IMR-90 (cell line): ENCODE measurements around the gene UQCRQ. TPM values are rescaled to one million over a fixed set of nuclear protein-coding genes. Genes with fewer than 3 reads are reported as not detected.

Source experiments
- ATAC-seq: fragments of 200-7000 bp; cut with Tn5 transposase; 2 replicates; pipeline ENCODE4 v1.9.1; 2020; ENCODE audit warnings: low read depth, mild to moderate bottlenecking, moderate library complexity
- BruUV-seq: library from RNA; stranded (reverse); fragments of 400-500 nt; replicated peaks from 2 replicates; lab custom pipeline; 2021; lab: Mats Ljungman, UMichigan
- CTCF ChIA-PET: fragments of 300-600 bp; formaldehyde crosslinking; extraction: SDS; loops from one replicate; lab custom pipeline; 2021; ENCODE audit warnings: antibody characterized with exemption; lab: Yijun Ruan, JAX
- POLR2A ChIA-PET: fragments of 300-600 bp; sonication (Branson Sonifier 250); formaldehyde crosslinking; loops from one replicate; lab custom pipeline; 2022; ENCODE audit warnings: antibody characterized with exemption; ENCODE audit not compliant: unreplicated experiment; lab: Charles Lee
- DNase-seq: peaks from one replicate; pipeline ENCODE4 v3.0.0; 2013
- H2AFZ ChIP-seq: replicated peaks from 2 replicates; pipeline ENCODE3; 2013; ENCODE audit warnings: low read length, mild to moderate bottlenecking; ENCODE audit not compliant: poor library complexity
- H2AK5ac ChIP-seq: 2 replicates; pipeline ENCODE4 v1.6.1; 2013; ENCODE audit warnings: low read depth, low read length, inconsistent platforms
- H2AK9ac ChIP-seq: replicated peaks from 2 replicates; pipeline ENCODE3; 2013; ENCODE audit warnings: mild to moderate bottlenecking, low read depth, low read length, moderate library complexity; ENCODE audit not compliant: poor library complexity
- H2BK120ac ChIP-seq: 2 replicates; pipeline ENCODE4 v1.6.1; 2013; ENCODE audit warnings: low read depth, low read length, inconsistent platforms
- H2BK15ac ChIP-seq: 3 replicates; pipeline ENCODE4 v1.6.1; 2013; ENCODE audit warnings: low read depth, low read length, inconsistent platforms
- H2BK20ac ChIP-seq: 2 replicates; pipeline ENCODE4 v1.6.1; 2013; ENCODE audit warnings: low read depth, mild to moderate bottlenecking, inconsistent platforms, low read length, moderate library complexity
- H2BK5ac ChIP-seq: 2 replicates; pipeline ENCODE4 v1.6.1; 2013; ENCODE audit warnings: mild to moderate bottlenecking, low read depth, low read length, inconsistent platforms; ENCODE audit not compliant: poor library complexity, severe bottlenecking
- H3K14ac ChIP-seq: replicated peaks from 2 replicates; pipeline ENCODE4 v1.6.1; 2013; ENCODE audit warnings: low read depth, low read length, inconsistent platforms
- H3K18ac ChIP-seq: 2 replicates; pipeline ENCODE4 v1.6.1; 2013; ENCODE audit warnings: low read depth, low read length, control low read depth
- H3K23ac ChIP-seq: 2 replicates; pipeline ENCODE4 v1.6.1; 2013; ENCODE audit warnings: low read depth, low read length, inconsistent platforms
- H3K27ac ChIP-seq: 2 replicates; pipeline ENCODE4 v1.5.1; 2013; ENCODE audit warnings: mild to moderate bottlenecking, control low read depth, low read length; ENCODE audit not compliant: insufficient read depth
- H3K27me3 ChIP-seq: 2 replicates; pipeline ENCODE4 v1.6.1; 2013; ENCODE audit warnings: low read length; ENCODE audit not compliant: control insufficient read depth, insufficient read depth
- H3K36me3 ChIP-seq: 2 replicates; pipeline ENCODE4 v1.6.1; 2013; ENCODE audit warnings: low read length, mixed read lengths; ENCODE audit not compliant: control insufficient read depth, insufficient read depth
- H3K4ac ChIP-seq: 2 replicates; pipeline ENCODE4 v1.6.1; 2013; ENCODE audit warnings: low read depth, low read length, inconsistent platforms
- H3K4me1 ChIP-seq: 2 replicates; pipeline ENCODE4 v1.6.1; 2013; ENCODE audit warnings: low read length, mixed read lengths; ENCODE audit not compliant: control insufficient read depth, insufficient read depth
- H3K4me2 ChIP-seq: 2 replicates; pipeline ENCODE4 v1.6.1; 2013; ENCODE audit warnings: low read depth, mild to moderate bottlenecking, control low read depth, low read length, moderate library complexity
- H3K4me3 ChIP-seq: 2 replicates; pipeline ENCODE4 v1.5.1; 2013; ENCODE audit warnings: low read depth, mild to moderate bottlenecking, control low read depth, low read length, moderate library complexity; ENCODE audit not compliant: insufficient read depth
- H3K56ac ChIP-seq: 2 replicates; pipeline ENCODE4 v1.6.1; 2013; ENCODE audit warnings: low read length, inconsistent platforms; ENCODE audit not compliant: insufficient read depth; ENCODE audit errors: extremely low read depth
- H3K79me1 ChIP-seq, 2 experiments: 2 replicates each; pipeline ENCODE4 v1.6.1; 2013; ENCODE audit warnings: low read length in 2 of 2, inconsistent platforms in 1 of 2, low read depth in 1 of 2
- H3K9ac ChIP-seq: 2 replicates; pipeline ENCODE4 v1.6.1; 2013; ENCODE audit warnings: low read depth, low read length, control low read depth
- H3K9me1 ChIP-seq: 2 replicates; pipeline ENCODE4 v1.6.1; 2013; ENCODE audit warnings: low read length, inconsistent platforms; ENCODE audit not compliant: insufficient read depth
- H3K9me3 ChIP-seq: 2 replicates; pipeline ENCODE4 v1.6.1; 2013; ENCODE audit warnings: low read length; ENCODE audit not compliant: control insufficient read depth, insufficient read depth
- H4K20me1 ChIP-seq: 2 replicates; pipeline ENCODE4 v1.6.1; 2013; ENCODE audit warnings: low read length, inconsistent platforms; ENCODE audit not compliant: insufficient read depth
- H4K5ac ChIP-seq: 2 replicates; pipeline ENCODE4 v1.6.1; 2013; ENCODE audit warnings: mild to moderate bottlenecking, low read depth, low read length, control low read depth
- H4K8ac ChIP-seq, 2 experiments: 2 replicates each; pipeline ENCODE4 v1.6.1; 2013; ENCODE audit warnings: low read depth in 2 of 2, low read length in 2 of 2, control low read depth in 1 of 2, inconsistent platforms in 1 of 2
- H4K91ac ChIP-seq: 2 replicates; pipeline ENCODE4 v1.6.1; 2013; ENCODE audit warnings: low read depth, low read length, inconsistent platforms; ENCODE audit not compliant: insufficient read depth
- FOS ChIP-seq: fragments of 150-350 bp; IDR thresholded peaks from 2 replicates; pipeline ENCODE4 v1.6.1; 2016; ENCODE audit warnings: low read depth, low read length
- WGBS, 2 experiments: methylation state at CpG; one replicate each; pipeline versions ENCODE4 v1.1.5 to v1.1.7; 2013; ENCODE audit warnings: missing lambda C conversion rate in 2 of 2; ENCODE audit not compliant: insufficient read length in 1 of 2; ENCODE audit errors: extremely low coverage in 2 of 2; 5-methylcytosine and 5-hydroxymethylcytosine counted together
- dilution Hi-C: fragments of 300-500 bp; cut with HindIII; formaldehyde crosslinking; loops from one replicate; pipeline ENCODE4 v1.14.3; 2018; ENCODE audit warnings: low sequenced_read_pairs; ENCODE audit not compliant: unreplicated experiment
- in situ Hi-C: fragments of 300-500 bp; cut with MboI; formaldehyde crosslinking; loops from 3 replicates; pipeline ENCODE4 v1.14.3; 2019; ENCODE audit warnings: low sequenced_read_pairs, inconsistent platforms, mixed read lengths
- intact Hi-C: fragments of 100-400 bp; cut with micrococcal nuclease; formaldehyde crosslinking; loops from 2 replicates; pipeline ENCODE4 v1.10.0; 2022
- polyA plus RNA-seq, 3 experiments: library from polyadenylated mRNA; depleted of rRNA; stranded (reverse); fragments of >200 nt; gene quantifications; 2 replicates each; pipeline ENCODE4 v1.2.3, GENCODE V29; 2012; ENCODE audit warnings: low replicate concordance in 1 of 3
- total RNA-seq: library from RNA; depleted of rRNA; stranded (reverse); fragments of >200 nt; gene quantifications from 2 replicates; pipeline ENCODE4 v1.2.3, GENCODE V29; 2012
- TF ChIP-seq, protein P1 (sequence below): fragments of 150-350 bp; IDR thresholded peaks from 2 replicates; pipeline ENCODE4 v1.6.1; 2016; ENCODE audit warnings: low read depth, mild to moderate bottlenecking, low read length, moderate library complexity, borderline replicate concordance

UQCRQ gene
- total and polyA plus RNA-seq, 2 of the 4 experiments (the other 2 are of a cell fraction), result 73.7 to 292 TPM

DNA sequence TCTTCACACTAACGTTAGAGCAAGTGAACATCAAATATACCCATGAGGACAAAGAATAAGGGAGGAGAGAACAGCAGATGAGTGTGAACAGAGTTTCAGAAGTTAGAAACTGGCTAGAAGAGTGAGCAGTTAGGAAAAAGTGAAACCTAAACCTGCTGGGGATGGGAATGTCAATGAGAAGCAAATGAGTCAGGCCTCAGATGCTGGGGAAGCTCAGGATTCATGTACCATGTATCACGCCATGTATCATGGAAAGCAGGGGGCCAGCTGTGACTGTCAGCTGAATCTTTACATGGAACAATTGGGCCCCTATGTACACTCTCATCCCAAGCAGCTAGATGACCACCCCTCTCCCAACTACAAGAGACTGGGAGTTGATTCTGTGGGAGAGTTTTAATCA lies 16.4 kb upstream of the UQCRQ start:
- POLR2A ChIA-PET, result interaction anchor here (0.6 kb wide), 1 partner anchor 1361 kb away, joined by 3 read pairs; no protein-coding TSS in a partner anchor

More for the DNA sequence above, 16.4 kb upstream of the UQCRQ start:
- no CpG with 5 or more reads among the region's 2 CpGs for WGBS, 2 experiments
- H3K27me3 ChIP-seq, result no peaks in the 10 kb centered on the region
- H2AK5ac ChIP-seq, result no peak overlapping the region
- H3K4ac ChIP-seq, result peak overlapping the region; percentile 44; the same call in 1 of the 2 replicates
- no TSS peak for BruUV-seq
- ATAC-seq (peak; percentile 90), DNase-seq (peak; percentile 84)
- H4K91ac ChIP-seq, result no peak overlapping the region
- H2AFZ ChIP-seq, result no peak overlapping the region
- H3K9me1 ChIP-seq, result no peaks in the 10 kb centered on the region
- no peak overlapping the region for H3K56ac ChIP-seq
- H3K4me3 ChIP-seq, result no peak overlapping the region
- H2BK120ac ChIP-seq, result no peak overlapping the region
- H3K9ac ChIP-seq, result no peak overlapping the region
- H2BK20ac ChIP-seq, result no peak overlapping the region
- H3K9me3 ChIP-seq, result no peaks in the 10 kb centered on the region
- no peak overlapping the region for H2BK15ac ChIP-seq
- peak overlapping the region; percentile 80; the same call in 1 of the 2 replicates for H3K4me2 ChIP-seq
- H4K20me1 ChIP-seq, result no peaks in the 10 kb centered on the region
- H3K23ac ChIP-seq, result no peak overlapping the region
- intact Hi-C loops (loop anchor here (1.0 kb wide), 1 partner anchor 12 kb away; no protein-coding TSS in a partner anchor), in situ Hi-C loops (no loop called here), dilution Hi-C loops (no loop called here)
- CTCF ChIA-PET, result no interaction called here
- H2AK9ac ChIP-seq, result no peak overlapping the region
- no peaks in the 10 kb centered on the region for H3K36me3 ChIP-seq
- peaks cover 3% of the 10 kb centered on the region; the same call in 1 of the 2 replicates for H3K4me1 ChIP-seq
- peak overlapping the region; percentile 66; the same call in 1 of the 2 replicates for H3K18ac ChIP-seq
- H4K8ac ChIP-seq, result peak overlapping the region in 1 of 2 experiments; percentile 46; a peak in 1 of 4 replicates
- TF ChIP-seq, protein P1, sequence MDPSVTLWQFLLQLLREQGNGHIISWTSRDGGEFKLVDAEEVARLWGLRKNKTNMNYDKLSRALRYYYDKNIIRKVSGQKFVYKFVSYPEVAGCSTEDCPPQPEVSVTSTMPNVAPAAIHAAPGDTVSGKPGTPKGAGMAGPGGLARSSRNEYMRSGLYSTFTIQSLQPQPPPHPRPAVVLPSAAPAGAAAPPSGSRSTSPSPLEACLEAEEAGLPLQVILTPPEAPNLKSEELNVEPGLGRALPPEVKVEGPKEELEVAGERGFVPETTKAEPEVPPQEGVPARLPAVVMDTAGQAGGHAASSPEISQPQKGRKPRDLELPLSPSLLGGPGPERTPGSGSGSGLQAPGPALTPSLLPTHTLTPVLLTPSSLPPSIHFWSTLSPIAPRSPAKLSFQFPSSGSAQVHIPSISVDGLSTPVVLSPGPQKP, result no peak
- peak; percentile 47 for TF ChIP-seq FOS
- H2BK5ac ChIP-seq, result no peak overlapping the region
- no peak overlapping the region for H3K27ac ChIP-seq
- 0 out of 2 replicates have a peak overlapping the region, but pooled peaks have one; percentile 57 for H4K5ac ChIP-seq
- no peaks in the 10 kb centered on the region for H3K79me1 ChIP-seq
- H3K14ac ChIP-seq, result 0 out of 2 replicates have a peak overlapping the region, but pooled peaks have one; percentile 31
